Astrocyte of the spinal cord (primary cell): Measurements from ENCODE around the gene CAMK2D.

Experiments used
- DNase-seq: peaks from one replicate; pipeline ENCODE4 v3.0.0; 2011; ENCODE audit warnings: low read depth, low spot score
- H3K4me3 ChIP-seq: 2 replicates; pipeline ENCODE4 v1.5.1; 2011; ENCODE audit warnings: low read depth, mild to moderate bottlenecking, low read length, moderate library complexity
- CTCF ChIP-seq: IDR thresholded peaks from 2 replicates; pipeline ENCODE4 v1.5.1; 2012; ENCODE audit warnings: low read depth, mild to moderate bottlenecking, low read length, inconsistent platforms
- in situ Hi-C: cut with HindIII; loops from 2 replicates; pipeline ENCODE4 v1.10.0; 2017; ENCODE audit warnings: low sequenced_read_pairs

The CAMK2D gene

GRCh38 chr4:113643505-113643904 is 118.0 kb downstream of the CAMK2D start:
- no peak for DNase-seq
- no peak for TF ChIP-seq CTCF
- in situ Hi-C loops = no loop called here
- no peak overlapping the region for H3K4me3 ChIP-seq

GRCh38 chr4:113641025-113641431 is 120.5 kb downstream of the CAMK2D start:
- no peak for TF ChIP-seq CTCF
- in situ Hi-C loops = no loop called here
- H3K4me3 ChIP-seq = no peak overlapping the region
- no peak for DNase-seq

- TF ChIP-seq CTCF = no peak
- in situ Hi-C loops = no loop called here
- H3K4me3 ChIP-seq = no peak overlapping the region
- no peak for DNase-seq
These were observed 122.2 kb downstream of the CAMK2D start for GRCh38 chr4:113639326-113639725.

- no peak for DNase-seq
- in situ Hi-C loops = no loop called here
- no peak overlapping the region for H3K4me3 ChIP-seq
- no peak for TF ChIP-seq CTCF
These were observed 123.0 kb downstream of the CAMK2D start for GRCh38 chr4:113638562-113638832.

GRCh38 chr4:113637823-113638561 is 123.5 kb downstream of the CAMK2D start:
- no peak for TF ChIP-seq CTCF
- no peak for DNase-seq
- no peak overlapping the region for H3K4me3 ChIP-seq
- in situ Hi-C loops = no loop called here

- no peak overlapping the region for H3K4me3 ChIP-seq
- in situ Hi-C loops = no loop called here
- peak; percentile 78 for DNase-seq
- no peak for TF ChIP-seq CTCF
These were observed 124.2 kb downstream of the CAMK2D start for GRCh38 chr4:113637363-113637762.
